Activated CD8-positive, alpha-beta memory T cell treated with anti-CD3 and anti-CD28 coated beads, Interleukin-2, amount 50 U/mL, for 4 hours (primary cell): ENCODE measurements around the gene ASRGL1.

ENCODE experiments used
- DNase-seq: peaks from one replicate; pipeline ENCODE4 v3.0.0-alpha.2; 2020

ASRGL1 gene

DNA sequence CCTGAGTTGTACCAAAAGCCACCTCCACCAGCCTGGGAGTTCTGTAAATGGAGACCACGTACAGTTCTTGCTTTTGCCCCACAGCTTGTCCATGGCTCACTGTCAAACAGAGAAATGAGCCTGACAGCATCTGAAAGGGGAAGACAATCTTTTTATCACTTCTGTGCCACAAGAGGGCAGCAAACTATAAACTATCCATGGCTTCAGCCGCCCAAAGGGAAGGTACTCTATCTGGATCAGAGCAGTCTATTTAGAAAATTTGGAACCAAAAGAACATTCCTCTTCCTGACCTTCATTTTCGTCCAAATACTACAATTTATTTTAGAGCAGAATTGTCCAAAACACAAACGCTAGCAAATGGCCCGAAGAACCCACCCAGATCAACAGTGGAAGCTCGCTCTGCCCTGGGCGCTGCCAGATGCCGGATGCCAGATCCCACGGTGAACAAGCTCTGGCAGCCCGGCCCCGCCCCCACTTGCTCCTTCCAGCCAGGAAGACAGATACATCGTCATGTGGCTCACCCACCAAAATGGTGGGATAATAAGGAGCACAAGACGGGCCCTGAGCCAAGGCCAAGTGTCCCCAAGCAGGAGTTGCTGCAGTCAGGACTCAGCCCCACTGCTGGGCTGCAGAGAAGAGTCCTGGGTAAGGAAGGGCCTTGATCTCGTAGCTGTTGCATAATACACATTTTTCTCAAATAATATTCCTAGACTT lies 57.7 kb downstream of the ASRGL1 start:
- peak; percentile 29 for DNase-seq

DNA sequence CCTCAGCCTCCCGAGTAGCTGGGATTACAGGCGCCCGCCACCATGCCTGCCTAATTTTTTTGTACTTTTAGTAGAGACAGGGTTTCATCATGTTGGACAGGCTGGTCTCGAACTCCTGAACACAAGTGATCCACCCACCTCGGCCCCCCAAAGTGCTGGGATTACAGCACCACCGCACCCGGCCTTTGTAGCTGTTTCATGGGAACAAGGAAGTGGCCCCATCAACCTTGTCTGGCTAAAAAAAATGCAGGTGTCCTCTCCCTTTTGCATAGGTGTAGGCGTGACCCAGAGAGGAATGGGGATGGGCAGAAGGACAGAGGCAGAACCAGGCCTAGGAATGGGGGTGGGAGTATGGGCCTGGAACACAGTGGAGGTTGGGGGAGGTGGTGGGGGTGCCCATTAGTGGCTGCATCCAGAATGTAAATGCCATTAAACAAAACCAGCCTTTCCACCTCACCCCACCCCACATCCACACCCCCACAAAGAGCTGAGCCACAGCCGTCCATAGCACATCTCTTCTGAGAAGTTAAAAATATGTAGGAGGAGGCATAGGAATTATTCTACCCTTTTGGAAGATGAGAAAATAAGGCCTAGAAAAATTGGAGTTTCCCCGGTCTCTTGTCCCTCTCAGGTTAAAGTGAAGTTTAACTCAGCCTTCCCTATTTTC lies 58.8 kb downstream of the ASRGL1 start:
- DNase-seq: no peak

DNA sequence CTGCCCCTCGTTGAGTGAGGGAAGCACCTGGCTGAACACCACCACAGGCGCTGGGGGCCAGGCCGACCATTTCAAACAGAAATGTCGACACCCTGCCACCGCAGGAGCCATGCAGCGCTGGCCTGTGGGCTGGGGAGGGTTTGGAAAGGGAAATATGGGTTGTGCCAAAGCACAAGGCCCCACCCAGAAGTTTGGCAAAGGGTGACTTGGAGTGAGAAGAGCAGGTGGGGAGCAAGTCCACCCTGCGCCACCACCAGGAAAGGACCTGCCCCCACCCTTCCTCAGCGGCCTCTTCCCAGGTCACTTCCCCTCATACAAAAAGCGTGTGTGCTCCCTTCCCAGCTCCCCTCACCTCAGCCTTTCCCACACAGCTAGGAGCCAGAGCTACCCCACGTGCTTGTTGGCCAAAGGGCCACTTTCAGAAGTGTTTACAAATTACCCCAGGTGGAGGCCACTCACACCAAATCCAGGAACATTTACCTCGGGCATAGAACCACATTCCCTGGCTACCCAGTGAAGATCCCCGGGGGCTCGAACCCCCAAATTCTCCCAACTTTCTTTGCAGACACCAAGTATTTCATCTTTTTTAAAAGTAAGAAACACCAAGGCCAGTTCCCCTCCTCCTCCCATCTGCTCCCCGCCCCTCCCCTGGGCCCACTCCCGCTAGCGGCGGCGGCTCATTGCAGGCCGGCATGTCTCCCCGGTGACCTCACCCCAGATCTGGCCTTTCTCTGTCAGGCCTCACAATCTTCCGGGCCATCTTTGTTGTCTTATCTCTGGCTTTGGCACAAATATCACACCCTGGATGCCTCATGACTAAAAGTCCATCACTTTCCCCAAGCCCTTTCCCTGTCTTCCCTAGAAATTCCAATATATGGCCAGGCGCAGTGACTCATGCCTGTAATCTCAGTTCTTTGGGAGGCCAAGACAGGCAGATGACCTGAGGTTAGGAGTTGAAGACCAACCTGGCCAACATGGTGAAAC lies 61.1 kb downstream of the ASRGL1 start:
- no peak for DNase-seq

DNA sequence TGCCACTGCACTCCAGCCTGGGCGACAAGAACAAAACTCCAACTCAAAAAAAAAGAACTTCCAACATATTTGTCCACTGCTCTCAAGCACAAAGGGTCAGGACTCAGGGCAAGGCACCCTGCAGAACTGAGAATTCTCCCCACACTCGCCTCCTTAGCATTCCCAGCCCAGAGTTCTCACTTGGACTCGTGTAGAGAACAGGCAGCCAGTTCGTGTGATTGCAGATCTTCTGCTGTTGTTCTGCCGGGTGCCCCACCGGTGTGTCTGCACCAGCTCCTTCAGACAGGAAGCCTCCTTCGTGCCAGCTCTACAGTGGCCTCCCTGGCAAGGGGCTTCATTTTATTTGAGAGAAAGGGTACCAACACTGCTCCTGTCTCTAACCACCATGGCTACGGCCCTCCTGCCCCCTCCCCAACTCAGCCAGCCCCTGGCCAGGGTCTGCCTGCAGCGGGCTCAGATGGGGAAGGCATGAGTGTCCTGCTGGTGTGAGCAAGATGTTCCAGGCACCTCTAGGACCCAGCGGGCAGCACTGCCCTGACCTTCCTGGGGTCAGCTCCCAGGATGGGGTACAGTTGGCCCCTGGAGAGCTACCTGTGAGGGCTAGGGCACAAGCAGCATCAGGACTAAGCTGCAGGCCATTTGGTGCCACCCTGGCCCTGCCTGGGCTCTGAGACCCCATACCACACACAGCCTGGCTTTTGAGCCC lies 62.1 kb downstream of the ASRGL1 start:
- DNase-seq: no peak

DNA sequence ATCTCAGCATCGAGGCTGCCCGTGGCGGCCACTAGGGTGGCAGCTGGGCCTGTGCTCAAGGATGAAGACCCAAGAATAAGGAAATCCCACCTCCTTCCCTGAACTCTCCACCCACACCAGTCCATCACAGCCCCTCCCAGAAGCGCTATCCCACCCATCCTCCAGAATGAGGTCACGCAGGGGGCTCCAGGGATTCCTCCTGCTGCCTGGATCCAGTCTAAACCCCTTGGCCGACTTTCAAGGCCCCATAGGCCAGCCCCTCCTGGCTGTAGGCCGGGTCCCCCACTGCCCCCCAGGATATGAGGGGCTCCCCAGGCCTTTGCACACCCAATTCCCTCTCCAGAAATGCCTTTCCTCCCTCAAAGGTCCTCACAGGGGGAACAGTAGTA lies 62.6 kb downstream of the ASRGL1 start:
- DNase-seq: no peak

- no peak for DNase-seq
Observed at GRCh38 chr11:62400281-62400680, 63.0 kb downstream of the ASRGL1 start.

- DNase-seq: no peak
Observed at GRCh38 chr11:62400760-62401159, 63.5 kb downstream of the ASRGL1 start.

DNA sequence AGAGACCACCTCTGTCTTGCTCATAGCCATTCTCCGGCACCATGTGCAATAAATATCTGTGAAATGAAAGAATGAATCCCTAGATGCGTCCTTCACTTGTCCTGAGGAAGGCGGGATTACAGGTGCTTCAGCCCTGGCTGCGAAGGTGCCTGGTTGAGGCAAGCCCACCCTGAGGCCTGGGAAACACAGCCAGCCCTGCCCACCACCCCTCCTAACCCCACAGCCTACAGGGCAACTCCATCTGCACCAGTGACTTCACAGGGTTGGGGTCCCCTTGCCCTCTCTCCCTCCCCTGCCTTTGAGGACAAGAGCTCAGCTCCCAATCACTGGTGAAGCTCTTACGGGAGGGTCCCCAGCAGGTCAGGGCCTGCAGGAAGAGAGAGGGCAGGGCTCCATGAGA lies 64.1 kb downstream of the ASRGL1 start:
- DNase-seq: no peak

DNA sequence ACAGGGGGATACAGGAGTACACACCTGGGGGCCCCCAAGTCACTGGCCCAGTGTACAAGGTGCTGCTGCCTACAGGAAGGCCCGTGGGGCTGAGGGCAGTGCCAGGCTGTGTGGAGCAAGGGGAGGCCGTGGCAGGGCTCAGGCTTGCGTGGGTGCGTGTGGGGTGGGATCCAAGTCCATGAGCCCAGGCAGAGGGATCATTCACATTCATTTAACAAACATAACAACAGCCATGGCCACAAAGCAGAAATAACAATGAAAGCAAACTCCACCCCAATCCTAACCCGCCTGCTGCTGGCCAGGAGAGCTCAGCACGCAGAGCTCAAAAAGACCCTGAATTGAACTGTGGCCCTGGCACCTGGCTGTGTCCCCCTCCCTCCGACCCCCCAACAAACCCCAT lies 64.6 kb downstream of the ASRGL1 start:
- no peak for DNase-seq

- DNase-seq: peak; percentile 47
Observed at GRCh38 chr11:62402226-62402959, 65.1 kb downstream of the ASRGL1 start.

DNA sequence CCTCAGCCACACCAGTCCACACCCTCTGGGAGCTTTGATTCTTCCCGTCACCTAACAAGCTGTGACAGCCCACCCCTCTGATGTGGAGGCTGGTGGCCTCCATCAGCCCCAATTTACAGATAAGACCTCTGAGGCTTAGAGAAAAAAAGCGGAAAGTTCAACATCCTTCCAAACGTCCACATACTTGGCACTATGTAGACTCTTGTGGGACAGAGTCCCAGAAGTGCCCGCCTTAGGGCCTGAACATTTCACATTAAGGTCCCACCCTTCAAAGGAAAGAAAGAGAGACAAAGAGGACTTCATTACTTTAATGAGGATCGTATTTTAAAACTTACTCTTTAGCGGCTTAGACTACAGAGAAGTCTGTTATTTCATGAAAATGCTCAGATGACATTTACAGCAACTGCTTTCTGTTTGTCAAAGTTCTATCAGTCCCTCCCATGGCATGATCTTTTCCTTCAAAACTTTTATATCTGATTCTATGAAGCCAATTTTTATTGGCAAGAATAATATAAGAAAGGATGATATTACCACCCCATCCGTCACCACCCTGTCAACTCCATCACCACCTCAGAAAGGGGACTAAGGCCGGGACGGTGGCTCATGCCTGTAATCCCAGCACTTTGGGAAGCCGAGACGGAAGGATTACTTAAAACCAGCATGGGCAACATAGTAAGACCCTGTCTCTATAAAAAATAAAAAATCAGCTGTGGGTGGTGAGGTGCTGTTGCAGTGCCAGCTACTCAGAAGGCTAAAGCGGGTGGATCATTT lies 65.9 kb downstream of the ASRGL1 start:
- no peak for DNase-seq

DNA sequence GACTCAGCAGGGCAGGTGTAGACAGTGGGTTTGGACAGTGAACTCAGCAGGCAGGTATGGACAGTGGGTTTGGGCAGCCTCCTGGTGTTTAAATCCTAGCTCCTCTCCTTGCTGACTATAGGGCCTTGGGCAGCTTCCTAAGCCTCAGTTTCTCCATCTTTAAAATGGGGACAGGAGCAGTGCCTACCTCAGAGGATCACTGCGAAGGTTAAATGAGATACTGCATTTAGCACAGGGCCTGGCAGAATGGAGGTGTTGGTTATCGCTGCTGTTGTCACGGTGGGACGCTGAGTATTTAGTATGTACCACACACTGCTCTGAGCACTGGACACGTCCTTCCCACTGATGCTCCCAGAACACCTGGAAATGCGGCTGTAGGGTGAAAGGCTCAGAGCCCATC lies 67.2 kb downstream of the ASRGL1 start:
- DNase-seq: no peak

DNA sequence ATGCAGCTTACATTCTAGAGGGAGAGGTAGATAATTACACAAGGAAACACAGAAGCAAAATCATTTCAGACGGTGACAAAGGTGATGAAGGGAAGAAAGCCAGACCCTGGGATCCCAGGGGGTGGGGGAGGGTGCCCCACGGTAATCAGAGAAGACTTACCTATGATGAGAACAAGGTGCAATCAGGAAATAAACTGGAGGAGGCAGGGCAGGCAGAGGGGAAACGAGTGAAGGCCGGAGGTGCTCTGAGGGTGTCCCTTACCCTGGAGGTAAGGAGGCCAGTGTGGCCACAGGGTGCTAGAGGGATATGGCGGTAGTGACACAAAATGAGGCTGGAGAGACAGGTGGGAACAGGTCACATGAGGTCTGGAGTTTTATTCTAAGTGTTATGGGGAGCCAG lies 67.7 kb downstream of the ASRGL1 start:
- DNase-seq: no peak

DNA sequence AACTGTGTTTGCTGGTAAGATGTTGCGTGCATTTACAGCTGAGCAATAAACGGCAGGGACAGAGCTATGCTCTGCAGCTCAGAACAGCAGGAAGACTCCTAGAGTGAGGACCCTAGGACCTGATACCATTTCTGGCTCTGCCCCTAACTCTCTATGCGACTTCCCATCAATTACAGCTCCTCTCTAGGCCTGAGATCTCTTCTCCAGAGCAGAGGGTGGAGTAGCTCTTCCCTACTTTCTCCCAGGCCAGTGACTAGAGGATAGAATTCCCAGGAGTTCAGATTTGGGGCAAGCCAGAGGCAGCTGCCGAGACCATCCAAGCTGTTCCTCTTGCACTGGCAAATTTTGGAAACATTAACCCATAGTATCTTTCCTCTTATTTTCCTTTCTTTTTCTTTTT lies 68.8 kb downstream of the ASRGL1 start:
- DNase-seq: no peak

DNA sequence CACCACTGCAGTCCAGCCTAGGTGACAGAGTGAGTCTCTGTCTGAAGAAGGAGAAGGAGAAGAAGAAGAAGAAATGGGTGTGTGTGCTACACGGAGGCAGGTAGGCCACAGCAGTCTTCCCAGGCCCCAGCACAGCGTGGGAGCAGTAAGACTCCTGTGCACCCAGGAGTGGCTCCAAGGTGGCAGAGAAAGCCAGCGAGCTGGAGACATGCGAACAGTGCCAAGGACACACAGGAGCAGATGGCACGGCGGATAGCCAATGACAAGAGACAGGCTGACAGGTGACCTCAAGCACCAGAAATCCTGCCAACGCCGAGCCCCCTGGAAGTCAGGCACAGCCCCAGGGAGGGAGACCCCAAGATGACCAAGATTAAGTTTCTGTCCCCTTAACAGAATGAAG lies 72.6 kb downstream of the ASRGL1 start:
- no peak for DNase-seq

GRCh38 chr11:62410972-62411371 lies 73.7 kb downstream of the ASRGL1 start:
- no peak for DNase-seq

- no peak for DNase-seq
Observed at GRCh38 chr11:62411524-62411923, 74.3 kb downstream of the ASRGL1 start.

DNA sequence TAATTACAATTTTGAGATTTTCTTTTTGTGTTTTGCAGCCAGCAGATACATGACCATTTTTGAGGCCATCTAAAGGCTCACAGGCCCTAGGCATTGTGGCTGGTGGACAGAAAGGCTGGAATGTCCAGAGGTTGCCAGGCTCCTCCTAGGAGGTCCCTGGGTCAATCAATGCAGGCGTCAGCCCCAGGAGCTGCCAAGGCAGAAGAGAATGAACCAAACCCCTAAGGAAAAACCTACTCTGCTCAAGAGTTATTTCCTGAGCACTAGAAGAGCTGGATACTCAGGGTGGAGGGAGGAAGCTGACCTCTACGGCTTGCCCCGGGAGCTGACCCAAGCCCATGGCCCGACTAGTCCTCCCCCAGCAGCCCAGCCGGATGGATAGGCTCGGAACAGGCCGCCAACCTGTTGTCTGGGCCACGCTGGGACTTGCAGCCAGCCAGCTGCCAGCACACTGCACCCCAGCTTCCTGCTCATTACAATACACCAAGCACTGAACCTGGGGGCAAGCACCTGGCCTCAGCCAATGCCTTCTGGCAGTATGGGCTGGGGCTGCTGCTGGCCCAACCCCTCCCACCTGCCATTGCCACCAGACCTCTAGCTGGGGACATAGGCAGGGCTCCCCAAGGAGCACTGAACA lies 75.9 kb downstream of the ASRGL1 start:
- no peak for DNase-seq

DNA sequence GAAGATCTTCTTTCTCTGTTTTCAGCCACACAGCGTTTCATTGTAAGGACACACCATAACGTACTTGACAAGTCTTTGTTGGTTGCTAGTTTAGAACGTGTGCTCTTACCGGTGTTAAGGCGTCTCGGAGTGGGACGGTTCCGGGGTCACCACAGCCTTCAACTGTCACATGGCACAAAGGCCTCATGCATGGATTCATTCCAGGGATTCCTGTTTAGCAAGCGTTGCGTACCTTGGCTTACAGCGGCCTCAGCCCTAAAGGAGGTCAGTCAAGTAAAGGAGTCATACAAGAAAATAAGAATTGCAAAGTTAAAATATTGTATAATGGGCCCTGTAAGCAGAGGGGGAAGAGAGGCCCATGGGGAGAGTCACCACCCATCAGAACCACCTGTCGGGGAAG lies 79.3 kb downstream of the ASRGL1 start:
- DNase-seq: no peak

- DNase-seq: no peak
Observed at GRCh38 chr11:62418136-62418535, 80.9 kb downstream of the ASRGL1 start.

DNA sequence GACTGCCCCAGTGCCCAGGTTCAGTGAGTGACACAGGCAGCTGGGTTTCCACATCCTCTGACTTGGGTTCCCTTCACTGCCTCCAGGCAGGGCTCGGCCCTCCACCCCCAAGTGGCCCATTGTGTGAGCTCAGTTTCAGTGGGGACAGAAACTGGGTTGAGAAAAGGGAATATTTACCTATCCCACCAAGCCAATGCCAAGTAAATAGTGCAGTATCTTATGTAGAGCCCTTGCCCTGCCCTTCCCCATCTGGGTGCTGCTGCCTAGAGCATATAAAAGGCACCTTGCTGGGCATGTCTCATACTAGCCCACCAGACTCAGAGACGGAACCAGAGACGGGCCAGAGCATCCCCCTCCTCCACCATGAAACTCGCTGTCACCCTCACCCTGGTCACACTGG lies 81.5 kb downstream of the ASRGL1 start, which contains the start of gene SCGB1A1:
Gene SCGB1A1 (plus strand): TSS at position 301 of the 400 bp plus-strand sequence. CDS start 63 bp downstream, at position 364.
- no peak for DNase-seq
